HepG2 (cell line): ENCODE measurements around the gene MINDY1. TPM values are rescaled to one million over a fixed set of nuclear protein-coding genes. Genes with fewer than 3 reads are reported as not detected.
A peak's percentile ranks its signal among the peaks of the same experiment; 100 is the strongest.

ENCODE experiments used
- ASH2L ChIP-seq: fragments of 300-600, 200-600 bp; sonication (generic); IDR thresholded peaks from 2 replicates; pipeline ENCODE4 v1.7.0; 2017; ENCODE audit warnings: low read depth, mild to moderate bottlenecking, moderate library complexity, mixed read lengths, low read length; ENCODE audit not compliant: insufficient read length
- BRD4 ChIP-seq: sonication (generic); formaldehyde crosslinking; IDR thresholded peaks from 2 replicates; pipeline ENCODE4 v1.4.0; 2020; ENCODE audit warnings: missing genetic modification reagents
- DRAP1 ChIP-seq: IDR thresholded peaks from 2 replicates; pipeline ENCODE4 v1.6.1; 2016; ENCODE audit warnings: missing genetic modification reagents, missing compliant biosample characterization
- EP300 ChIP-seq, 3 experiments: sonication (generic) in 1 of 3; formaldehyde crosslinking in 1 of 3; IDR thresholded peaks; 2 replicates each; pipeline versions ENCODE4 v1.5.1 to v1.6.1; 2011 to 2020; ENCODE audit warnings: low read depth in 2 of 3, low read length in 2 of 3, borderline replicate concordance in 1 of 3, improper control_type of control experiment in 1 of 3, mild to moderate bottlenecking in 1 of 3, missing genetic modification reagents in 1 of 3, moderate library complexity in 1 of 3
- GABPB1 ChIP-seq: IDR thresholded peaks from 2 replicates; pipeline ENCODE4 v1.6.1; 2016; ENCODE audit warnings: mild to moderate bottlenecking, missing genetic modification reagents, moderate library complexity, missing compliant biosample characterization
- HCFC1 ChIP-seq: fragments of 150-350 bp; IDR thresholded peaks from 2 replicates; pipeline ENCODE4 v1.6.1; 2014; ENCODE audit warnings: low read depth, low read length
- IRF2 ChIP-seq: IDR thresholded peaks from 2 replicates; pipeline ENCODE4 v1.6.1; 2018; ENCODE audit warnings: missing genetic modification reagents, missing compliant biosample characterization
- KDM3A ChIP-seq: IDR thresholded peaks from 2 replicates; pipeline ENCODE4 v1.6.1; 2018; ENCODE audit warnings: low read depth, missing compliant biosample characterization
- MZF1 ChIP-seq: sonication (generic); formaldehyde crosslinking; IDR thresholded peaks from 2 replicates; pipeline ENCODE4 v1.8.1; 2023; ENCODE audit warnings: mild to moderate bottlenecking, missing genetic modification reagents, borderline replicate concordance
- NFYB ChIP-seq: sonication (generic); formaldehyde crosslinking; IDR thresholded peaks from 2 replicates; pipeline ENCODE4 v1.4.0; 2020; ENCODE audit warnings: missing genetic modification reagents
- POGZ ChIP-seq: sonication (generic); formaldehyde crosslinking; IDR thresholded peaks from 2 replicates; pipeline ENCODE4 v1.4.0; 2020; ENCODE audit warnings: mild to moderate bottlenecking, missing genetic modification reagents
- POLR2AphosphoS5 ChIP-seq: IDR thresholded peaks from 2 replicates; pipeline ENCODE4 v1.6.1; 2012; ENCODE audit warnings: low read depth, low read length
- SIN3A ChIP-seq: IDR thresholded peaks from 2 replicates; pipeline ENCODE4 v1.6.1; 2011; ENCODE audit warnings: low read depth, mild to moderate bottlenecking, control low read depth, low read length, borderline replicate concordance
- SMYD3 ChIP-seq: sonication (generic); formaldehyde crosslinking; IDR thresholded peaks from 2 replicates; pipeline ENCODE4 v1.8.1; 2023; ENCODE audit warnings: mild to moderate bottlenecking, missing genetic modification reagents
- ZBTB8A ChIP-seq: sonication (generic); formaldehyde crosslinking; IDR thresholded peaks from 2 replicates; pipeline ENCODE4 v1.4.0; 2020; ENCODE audit warnings: mild to moderate bottlenecking, low read depth, missing genetic modification reagents, borderline replicate concordance
- ZNF225 ChIP-seq: sonication (generic); formaldehyde crosslinking; IDR thresholded peaks from 2 replicates; pipeline ENCODE4 v1.4.0; 2020; ENCODE audit warnings: mild to moderate bottlenecking, missing genetic modification reagents
- ZNF317 ChIP-seq: sonication (generic); formaldehyde crosslinking; IDR thresholded peaks from 2 replicates; pipeline ENCODE4 v1.5.0; 2020; ENCODE audit warnings: mild to moderate bottlenecking, missing genetic modification reagents
- ZNF382 ChIP-seq: sonication (generic); formaldehyde crosslinking; IDR thresholded peaks from 2 replicates; pipeline ENCODE4 v1.5.0; 2020; ENCODE audit warnings: missing genetic modification reagents, mild to moderate bottlenecking, borderline replicate concordance
- ZNF564 ChIP-seq: sonication (generic); formaldehyde crosslinking; IDR thresholded peaks from 2 replicates; pipeline ENCODE4 v1.8.1; 2023; ENCODE audit warnings: mild to moderate bottlenecking, missing genetic modification reagents
- polyA plus RNA-seq, 8 experiments: library from polyadenylated mRNA; depleted of rRNA in 3 of 8; stranded (reverse) in 7 of 8; unstranded in 1 of 8; fragments of >200 nt; fragmentation: Illumina TruSeq in 4 of 8; extraction: Trizol in 4 of 8; gene quantifications; 2 replicates each; pipeline versions ENCODE4 v1.2.1 to v1.2.3, GENCODE V29; 2011 to 2016; ENCODE audit warnings: low read depth in 4 of 8, missing spikeins in 1 of 8, mixed read lengths in 1 of 8; ENCODE audit not compliant: insufficient read depth in 1 of 8
- total RNA-seq, 5 experiments: library from RNA; depleted of rRNA; stranded (reverse); fragments of >200 nt; fragmentation: Illumina TruSeq; extraction: Trizol; gene quantifications; 2 replicates each; pipeline ENCODE4 v1.2.3, GENCODE V29; 2016; ENCODE audit warnings: low read depth in 1 of 5
- TF ChIP-seq, protein P1 (sequence below): sonication (generic); formaldehyde crosslinking; IDR thresholded peaks from 2 replicates; pipeline ENCODE4 v1.4.0; 2020; ENCODE audit warnings: missing genetic modification reagents, borderline replicate concordance
- TF ChIP-seq, protein P2 (sequence below): sonication (generic); formaldehyde crosslinking; IDR thresholded peaks from 2 replicates; pipeline ENCODE4 v1.9.0; 2021; ENCODE audit warnings: missing genetic modification reagents, borderline replicate concordance

MINDY1 gene
- total and polyA plus RNA-seq, 2 of the 13 experiments (the other 11 are each of a cell fraction or from before 2014, with no cell fraction given): 11.1 to 15.0 TPM

DNA sequence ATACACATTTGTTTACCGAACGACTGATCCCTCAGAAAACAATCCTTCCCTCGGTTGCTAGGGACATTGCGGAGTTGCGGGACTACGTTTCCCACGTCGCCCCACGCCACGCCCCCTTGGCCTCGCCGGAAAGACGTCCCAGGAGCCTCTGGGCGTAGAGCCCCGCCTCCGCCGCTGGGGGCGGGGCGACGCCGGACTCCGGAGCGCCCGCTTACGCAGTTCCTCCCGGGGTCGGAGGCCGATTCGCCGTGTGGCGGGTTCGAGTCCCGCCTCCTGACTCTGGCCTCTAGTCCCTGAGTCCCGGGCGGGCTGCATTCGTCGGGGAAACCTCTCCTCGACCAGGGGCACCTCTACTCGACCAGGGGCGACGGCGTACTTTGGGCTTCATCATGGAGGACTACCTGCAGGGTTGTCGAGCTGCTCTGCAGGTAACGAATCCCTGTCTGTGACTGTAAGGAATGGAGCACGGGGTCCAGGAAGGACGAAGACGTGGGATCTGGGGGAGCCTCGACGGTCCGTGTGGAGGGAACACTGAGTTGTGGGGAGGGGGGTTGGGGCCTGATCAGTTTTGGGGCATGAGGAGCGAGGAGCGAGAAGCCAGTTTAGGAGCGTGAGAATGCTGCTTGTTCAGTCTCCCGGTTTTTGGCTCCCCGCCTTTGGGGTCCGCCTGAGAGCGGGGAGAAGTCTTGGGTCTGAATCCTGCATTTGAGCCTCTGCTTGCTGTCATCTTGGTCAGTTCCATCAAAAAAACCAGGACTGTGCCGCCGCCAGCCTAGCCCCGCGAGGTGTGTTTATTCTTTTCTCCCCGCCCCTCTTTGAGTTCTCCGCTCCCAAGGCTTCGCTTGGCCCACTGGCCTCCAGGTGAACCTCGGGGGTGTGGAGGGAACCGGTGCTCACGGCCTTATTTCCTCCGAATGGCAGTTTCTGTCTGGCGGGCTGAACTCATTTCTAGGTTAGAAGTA lies 1.8 kb upstream of the MINDY1 start, which contains the start of gene PRUNE1 (continued):
- TF ChIP-seq, protein P1, sequence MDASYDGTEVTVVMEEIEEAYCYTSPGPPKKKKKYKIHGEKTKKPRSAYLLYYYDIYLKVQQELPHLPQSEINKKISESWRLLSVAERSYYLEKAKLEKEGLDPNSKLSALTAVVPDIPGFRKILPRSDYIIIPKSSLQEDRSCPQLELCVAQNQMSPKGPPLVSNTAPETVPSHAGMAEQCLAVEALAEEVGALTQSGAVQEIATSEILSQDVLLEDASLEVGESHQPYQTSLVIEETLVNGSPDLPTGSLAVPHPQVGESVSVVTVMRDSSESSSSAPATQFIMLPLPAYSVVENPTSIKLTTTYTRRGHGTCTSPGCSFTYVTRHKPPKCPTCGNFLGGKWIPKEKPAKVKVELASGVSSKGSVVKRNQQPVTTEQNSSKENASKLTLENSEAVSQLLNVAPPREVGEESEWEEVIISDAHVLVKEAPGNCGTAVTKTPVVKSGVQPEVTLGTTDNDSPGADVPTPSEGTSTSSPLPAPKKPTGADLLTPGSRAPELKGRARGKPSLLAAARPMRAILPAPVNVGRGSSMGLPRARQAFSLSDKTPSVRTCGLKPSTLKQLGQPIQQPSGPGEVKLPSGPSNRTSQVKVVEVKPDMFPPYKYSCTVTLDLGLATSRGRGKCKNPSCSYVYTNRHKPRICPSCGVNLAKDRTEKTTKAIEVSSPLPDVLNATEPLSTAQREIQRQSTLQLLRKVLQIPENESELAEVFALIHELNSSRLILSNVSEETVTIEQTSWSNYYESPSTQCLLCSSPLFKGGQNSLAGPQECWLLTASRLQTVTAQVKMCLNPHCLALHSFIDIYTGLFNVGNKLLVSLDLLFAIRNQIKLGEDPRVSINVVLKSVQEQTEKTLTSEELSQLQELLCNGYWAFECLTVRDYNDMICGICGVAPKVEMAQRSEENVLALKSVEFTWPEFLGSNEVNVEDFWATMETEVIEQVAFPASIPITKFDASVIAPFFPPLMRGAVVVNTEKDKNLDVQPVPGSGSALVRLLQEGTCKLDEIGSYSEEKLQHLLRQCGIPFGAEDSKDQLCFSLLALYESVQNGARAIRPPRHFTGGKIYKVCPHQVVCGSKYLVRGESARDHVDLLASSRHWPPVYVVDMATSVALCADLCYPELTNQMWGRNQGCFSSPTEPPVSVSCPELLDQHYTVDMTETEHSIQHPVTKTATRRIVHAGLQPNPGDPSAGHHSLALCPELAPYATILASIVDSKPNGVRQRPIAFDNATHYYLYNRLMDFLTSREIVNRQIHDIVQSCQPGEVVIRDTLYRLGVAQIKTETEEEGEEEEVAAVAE (CRISPR knock-in tag): no peak; the same call in 1 of the 2 replicates
- TF ChIP-seq MZF1 (CRISPR knock-in tag) (no peak), ZNF564 (peak; percentile 27; the same call in 1 of the 2 replicates), POGZ (CRISPR knock-in tag) (peak; percentile 25; the same call in 1 of the 2 replicates), IRF2 (CRISPR knock-in tag) (peak; percentile 61), POLR2AphosphoS5 (peak; percentile 34; the same call in 1 of the 2 replicates), KDM3A (CRISPR knock-in tag) (peak; percentile 51; the same call in 1 of the 2 replicates), EP300 (IDR thresholded peaks at IDR 0.05; ENCODE audit: low read depth in 2 of 2, low read length in 2 of 2) (peak in 1 of 2 experiments; percentile 39; a peak in 2 of 4 replicates), EP300 (CRISPR knock-in tag; IDR thresholded peaks at IDR 0.05; ENCODE audit: borderline replicate concordance) (no peak), ASH2L (peak; percentile 46), GABPB1 (CRISPR knock-in tag) (peak; percentile 95), NFYB (no peak), SIN3A (peak; percentile 42; the same call in 1 of the 2 replicates), ZNF225 (CRISPR knock-in tag) (peak; percentile 91; the same call in 1 of the 2 replicates), BRD4 (CRISPR knock-in tag) (0 out of 2 replicates have a peak, but pooled peaks have one; percentile 69), ZNF317 (CRISPR knock-in tag) (0 out of 2 replicates have a peak, but pooled peaks have one; percentile 37), ZNF382 (CRISPR knock-in tag) (no peak), ZBTB8A (CRISPR knock-in tag) (no peak), HCFC1 (peak; percentile 82), SMYD3 (CRISPR knock-in tag) (no peak), DRAP1 (CRISPR knock-in tag) (peak; percentile 15; the same call in 1 of the 2 replicates)
- TF ChIP-seq, protein P2, sequence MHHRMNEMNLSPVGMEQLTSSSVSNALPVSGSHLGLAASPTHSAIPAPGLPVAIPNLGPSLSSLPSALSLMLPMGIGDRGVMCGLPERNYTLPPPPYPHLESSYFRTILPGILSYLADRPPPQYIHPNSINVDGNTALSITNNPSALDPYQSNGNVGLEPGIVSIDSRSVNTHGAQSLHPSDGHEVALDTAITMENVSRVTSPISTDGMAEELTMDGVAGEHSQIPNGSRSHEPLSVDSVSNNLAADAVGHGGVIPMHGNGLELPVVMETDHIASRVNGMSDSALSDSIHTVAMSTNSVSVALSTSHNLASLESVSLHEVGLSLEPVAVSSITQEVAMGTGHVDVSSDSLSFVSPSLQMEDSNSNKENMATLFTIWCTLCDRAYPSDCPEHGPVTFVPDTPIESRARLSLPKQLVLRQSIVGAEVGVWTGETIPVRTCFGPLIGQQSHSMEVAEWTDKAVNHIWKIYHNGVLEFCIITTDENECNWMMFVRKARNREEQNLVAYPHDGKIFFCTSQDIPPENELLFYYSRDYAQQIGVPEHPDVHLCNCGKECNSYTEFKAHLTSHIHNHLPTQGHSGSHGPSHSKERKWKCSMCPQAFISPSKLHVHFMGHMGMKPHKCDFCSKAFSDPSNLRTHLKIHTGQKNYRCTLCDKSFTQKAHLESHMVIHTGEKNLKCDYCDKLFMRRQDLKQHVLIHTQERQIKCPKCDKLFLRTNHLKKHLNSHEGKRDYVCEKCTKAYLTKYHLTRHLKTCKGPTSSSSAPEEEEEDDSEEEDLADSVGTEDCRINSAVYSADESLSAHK (CRISPR knock-in tag): no peak
